Stimulated activated CD4-positive, alpha-beta T cell treated with anti-CD3 and anti-CD28 coated beads, Interleukin-15, amount 100 ng/mL, for 48 hours (primary cell): ENCODE data around the gene C1orf94.

Experiments
- DNase-seq, 2 donors: peaks; one replicate each; pipeline ENCODE4 v3.0.0-alpha.2; 2020; ENCODE audit warnings: low read depth in 2 of 2

Gene C1orf94

DNA sequence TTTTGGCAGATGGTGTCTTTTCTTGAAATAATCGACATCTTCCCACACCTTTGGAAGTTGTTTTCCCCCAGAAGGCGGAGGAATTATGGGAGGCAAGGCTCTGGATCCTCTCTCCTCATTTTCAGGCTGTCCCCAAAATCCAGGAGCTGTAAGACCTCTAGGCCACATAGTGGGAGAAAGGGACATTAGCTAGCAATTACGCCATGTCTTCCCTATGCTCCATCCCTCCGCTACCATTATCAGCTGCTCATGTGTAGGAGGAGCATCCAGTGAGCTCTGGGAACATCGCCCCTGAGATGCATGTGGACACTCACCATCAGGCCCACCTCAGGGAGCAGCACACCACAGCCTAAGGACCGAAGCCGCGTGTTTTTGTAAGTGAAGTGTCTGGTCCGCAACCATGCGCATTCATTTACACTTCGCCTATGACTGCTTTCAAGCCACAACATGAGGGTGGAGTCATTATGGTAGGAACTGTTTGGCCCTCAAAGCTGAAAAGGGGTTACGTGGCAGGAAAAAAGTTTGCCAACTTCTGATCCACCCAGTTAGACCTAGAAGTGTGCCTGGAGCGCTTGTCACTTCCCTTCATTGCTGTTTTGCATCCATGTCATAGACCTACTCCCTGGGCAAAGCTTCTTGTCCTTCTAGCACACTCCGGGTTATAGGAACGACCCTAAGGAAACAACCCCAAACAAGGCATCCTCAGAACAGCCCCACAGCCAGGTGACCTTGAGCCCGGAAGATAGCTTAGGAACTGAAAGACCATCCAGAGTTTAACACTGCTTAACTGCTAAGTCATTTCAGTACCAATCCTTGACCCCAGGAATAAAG is 85.5 kb downstream of the C1orf94 start:
- no peak for DNase-seq

GRCh38 chr1:34262921-34263320 is 86.2 kb downstream of the C1orf94 start:
- no peak for DNase-seq

- no peak for DNase-seq
These were observed 86.7 kb downstream of the C1orf94 start for GRCh38 chr1:34263406-34263805.

DNA sequence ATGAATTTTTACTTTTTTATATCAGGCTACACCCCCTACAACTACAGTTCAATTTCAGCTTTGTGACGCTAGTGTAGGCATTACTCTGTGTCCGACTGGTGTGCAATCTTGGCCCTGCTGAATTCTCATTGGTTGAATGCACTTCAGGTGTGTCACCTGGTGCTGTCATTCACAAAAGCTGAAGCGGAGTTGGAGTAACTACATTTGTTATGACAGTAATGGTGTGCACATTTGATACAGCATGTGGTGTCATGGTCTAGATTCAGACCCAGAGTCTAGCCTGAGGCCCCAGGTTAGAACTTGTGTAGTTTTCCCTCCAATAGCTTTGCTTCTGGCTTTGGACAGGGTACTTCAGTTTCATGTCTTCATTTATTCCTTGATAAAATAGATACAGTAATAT is 88.7 kb downstream of the C1orf94 start:
- no peak for DNase-seq

GRCh38 chr1:34266127-34266951 is 89.6 kb downstream of the C1orf94 start:
- no peak for DNase-seq

DNA sequence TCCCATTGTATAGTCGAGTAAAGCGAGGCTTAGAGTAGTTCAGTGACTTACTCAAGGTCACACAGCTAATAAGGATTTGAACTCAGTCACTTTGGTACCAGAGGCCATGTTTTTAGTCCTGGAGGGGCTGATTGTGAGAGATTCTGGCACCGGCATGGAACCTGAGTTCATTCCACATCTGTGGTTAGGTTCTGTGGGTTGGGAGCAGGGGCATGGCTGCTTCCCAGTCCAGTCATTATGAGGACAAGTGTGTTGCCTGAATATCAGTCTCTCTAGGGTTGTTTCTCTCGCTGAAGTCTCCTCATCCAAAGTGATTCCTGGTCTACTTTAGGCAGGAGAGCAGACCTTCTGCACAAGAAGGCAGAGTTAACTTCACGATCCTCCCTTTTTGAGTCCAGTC is 90.6 kb downstream of the C1orf94 start:
- no peak for DNase-seq

- no peak for DNase-seq
These were observed 91.7 kb downstream of the C1orf94 start for GRCh38 chr1:34268311-34268954.
